ENCODE measurements around the gene SORCS2.

SORCS2 gene

GRCh38 chr4:7552466-7552865, 360.1 kb downstream of the SORCS2 start:
- TF ChIP-seq EZH2 (IDR thresholded peaks at IDR 0.05; ENCODE audit: borderline replicate concordance, low read length) (no peak), CTCF (IDR thresholded peaks at IDR 0.05; ENCODE audit: low read length) (no peak)
- no peaks in the 10 kb centered on the region for H3K79me2 ChIP-seq (ENCODE audit: insufficient read depth, low read length)
- H3K9me2 ChIP-seq (ENCODE audit: low read depth, low read length) = no peaks in the 10 kb centered on the region
- no peaks in the 10 kb centered on the region for H4K20me1 ChIP-seq (ENCODE audit: insufficient read depth, low read length)
- H3K4me2 ChIP-seq (ENCODE audit: low read length) = no peak overlapping the region
- no peaks in the 10 kb centered on the region for H3K9me3 ChIP-seq (ENCODE audit: low read length)
- no peaks in the 10 kb centered on the region for H3K4me1 ChIP-seq (ENCODE audit: insufficient read depth, low read length, severe bottlenecking)
- no peak overlapping the region for H3K4me3 ChIP-seq (ENCODE audit: low read depth, low read length, poor library complexity, severe bottlenecking)
- H3K36me3 ChIP-seq (ENCODE audit: insufficient read depth, low read length) = no peaks in the 10 kb centered on the region
- no peak overlapping the region for H2AFZ ChIP-seq (ENCODE audit: low read length)
- no peaks in the 10 kb centered on the region for H3F3A ChIP-seq (ENCODE audit: insufficient read depth, low read length)
- H3K27me3 ChIP-seq (ENCODE audit: insufficient read depth, low read length) = no peaks in the 10 kb centered on the region
- no peak overlapping the region for H3K9ac ChIP-seq (ENCODE audit: low read length)
- H3K27ac ChIP-seq (ENCODE audit: low read depth, low read length, poor library complexity, severe bottlenecking) = no peak overlapping the region

DNA sequence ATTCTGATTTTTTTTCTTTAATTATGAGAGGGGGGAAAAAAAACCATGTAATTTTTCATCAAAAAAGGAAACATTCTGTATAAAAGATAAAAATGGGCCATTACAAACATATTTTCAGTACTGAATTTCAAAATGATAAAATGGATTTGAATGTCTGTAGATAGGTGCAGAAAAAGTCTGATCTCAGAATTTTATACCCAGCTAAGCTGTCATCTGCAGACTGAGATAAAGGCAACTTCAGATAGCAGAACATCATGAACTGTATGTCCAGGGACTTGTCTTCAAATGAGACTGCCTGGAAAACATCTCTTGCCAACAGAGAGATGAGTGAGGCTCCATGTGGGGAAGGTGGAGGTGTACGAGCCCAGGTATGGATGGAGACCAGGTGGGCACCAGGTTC, 360.9 kb downstream of the SORCS2 start:
- Histone ChIP-seq H3K4me3 (ENCODE audit: low read depth, low read length, poor library complexity, severe bottlenecking) (no peak overlapping the region), H2AFZ (ENCODE audit: low read length) (no peak overlapping the region), H3K9ac (ENCODE audit: low read length) (no peak overlapping the region), H3K36me3 (ENCODE audit: insufficient read depth, low read length) (no peaks in the 10 kb centered on the region), H3K27ac (ENCODE audit: low read depth, low read length, poor library complexity, severe bottlenecking) (no peak overlapping the region), H3K27me3 (ENCODE audit: insufficient read depth, low read length) (no peaks in the 10 kb centered on the region), H3K4me1 (ENCODE audit: insufficient read depth, low read length, severe bottlenecking) (no peaks in the 10 kb centered on the region), H3K9me3 (ENCODE audit: low read length) (no peaks in the 10 kb centered on the region), H3K4me2 (ENCODE audit: low read length) (no peak overlapping the region), H3K9me2 (ENCODE audit: low read depth, low read length) (no peaks in the 10 kb centered on the region), H3F3A (ENCODE audit: insufficient read depth, low read length) (no peaks in the 10 kb centered on the region), H4K20me1 (ENCODE audit: insufficient read depth, low read length) (no peaks in the 10 kb centered on the region), H3K79me2 (ENCODE audit: insufficient read depth, low read length) (no peaks in the 10 kb centered on the region)
- TF ChIP-seq CTCF (IDR thresholded peaks at IDR 0.05; ENCODE audit: low read length) = no peak
- no peak for TF ChIP-seq EZH2 (IDR thresholded peaks at IDR 0.05; ENCODE audit: borderline replicate concordance, low read length)

- Histone ChIP-seq H3K4me1 (ENCODE audit: insufficient read depth, low read length, severe bottlenecking) (no peaks in the 10 kb centered on the region), H3K27ac (ENCODE audit: low read depth, low read length, poor library complexity, severe bottlenecking) (no peak overlapping the region), H3F3A (ENCODE audit: insufficient read depth, low read length) (no peaks in the 10 kb centered on the region), H2AFZ (ENCODE audit: low read length) (no peak overlapping the region), H3K9ac (ENCODE audit: low read length) (no peak overlapping the region), H3K27me3 (ENCODE audit: insufficient read depth, low read length) (no peaks in the 10 kb centered on the region), H3K36me3 (ENCODE audit: insufficient read depth, low read length) (no peaks in the 10 kb centered on the region), H3K79me2 (ENCODE audit: insufficient read depth, low read length) (no peaks in the 10 kb centered on the region), H3K9me3 (ENCODE audit: low read length) (no peaks in the 10 kb centered on the region), H4K20me1 (ENCODE audit: insufficient read depth, low read length) (no peaks in the 10 kb centered on the region), H3K4me2 (ENCODE audit: low read length) (no peak overlapping the region), H3K9me2 (ENCODE audit: low read depth, low read length) (no peaks in the 10 kb centered on the region), H3K4me3 (ENCODE audit: low read depth, low read length, poor library complexity, severe bottlenecking) (no peak overlapping the region)
- TF ChIP-seq CTCF (IDR thresholded peaks at IDR 0.05; ENCODE audit: low read length) (no peak), EZH2 (IDR thresholded peaks at IDR 0.05; ENCODE audit: borderline replicate concordance, low read length) (no peak)
Observed at GRCh38 chr4:7554905-7555304, 362.6 kb downstream of the SORCS2 start.

Data from OCI-LY1 (cell line).